VCaP (cell line): ENCODE data around the gene MBOAT2.

Experiments used
- H3K27ac ChIP-seq: fragments of 450-650 bp; 2 replicates; pipeline ENCODE4 v1.5.1; 2017
- TF ChIP-seq, protein P1 (sequence below): fragments of 450-650 bp; conservative IDR thresholded peaks from 2 replicates; pipeline ENCODE4 v1.5.1; 2017; ENCODE audit warnings: mild to moderate bottlenecking, moderate library complexity

MBOAT2 gene

DNA sequence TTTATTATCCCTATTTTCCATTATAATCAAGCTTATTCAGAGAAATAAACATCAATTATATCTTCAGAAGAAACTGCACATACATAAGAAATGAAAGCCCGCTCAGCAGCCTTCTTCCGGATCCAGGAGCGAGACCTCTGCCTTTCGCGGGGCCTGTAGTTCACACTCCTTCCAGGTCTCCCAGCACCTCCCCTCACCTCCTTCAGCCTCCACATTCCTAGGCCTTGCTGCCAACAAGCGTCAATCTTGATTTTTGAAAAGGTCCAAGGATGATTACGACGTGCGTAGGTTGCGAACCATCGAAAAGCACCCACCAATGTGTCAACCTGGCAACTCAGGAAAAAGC, 165.7 kb downstream of the MBOAT2 start:
- TF ChIP-seq, protein P1, sequence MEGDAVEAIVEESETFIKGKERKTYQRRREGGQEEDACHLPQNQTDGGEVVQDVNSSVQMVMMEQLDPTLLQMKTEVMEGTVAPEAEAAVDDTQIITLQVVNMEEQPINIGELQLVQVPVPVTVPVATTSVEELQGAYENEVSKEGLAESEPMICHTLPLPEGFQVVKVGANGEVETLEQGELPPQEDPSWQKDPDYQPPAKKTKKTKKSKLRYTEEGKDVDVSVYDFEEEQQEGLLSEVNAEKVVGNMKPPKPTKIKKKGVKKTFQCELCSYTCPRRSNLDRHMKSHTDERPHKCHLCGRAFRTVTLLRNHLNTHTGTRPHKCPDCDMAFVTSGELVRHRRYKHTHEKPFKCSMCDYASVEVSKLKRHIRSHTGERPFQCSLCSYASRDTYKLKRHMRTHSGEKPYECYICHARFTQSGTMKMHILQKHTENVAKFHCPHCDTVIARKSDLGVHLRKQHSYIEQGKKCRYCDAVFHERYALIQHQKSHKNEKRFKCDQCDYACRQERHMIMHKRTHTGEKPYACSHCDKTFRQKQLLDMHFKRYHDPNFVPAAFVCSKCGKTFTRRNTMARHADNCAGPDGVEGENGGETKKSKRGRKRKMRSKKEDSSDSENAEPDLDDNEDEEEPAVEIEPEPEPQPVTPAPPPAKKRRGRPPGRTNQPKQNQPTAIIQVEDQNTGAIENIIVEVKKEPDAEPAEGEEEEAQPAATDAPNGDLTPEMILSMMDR, result no peak
- peak overlapping the region; percentile 72 for H3K27ac ChIP-seq

- TF ChIP-seq, protein P1, result no peak
Measured at GRCh38 chr2:8836971-8837794, 166.3 kb downstream of the MBOAT2 start, which contains the start of gene KIDINS220. TSS of gene KIDINS220 (minus strand) at chr2:8837613. CDS start at chr2:8827093, 10,520 bp downstream.

GRCh38 chr2:8835279-8835678, 168.2 kb downstream of the MBOAT2 start:
- TF ChIP-seq, protein P1, result no peak
- H3K27ac ChIP-seq, result no peak overlapping the region

More at GRCh38 chr2:8836971-8837794, 166.3 kb downstream of the MBOAT2 start, which contains the start of gene KIDINS220:
- H3K27ac ChIP-seq, result peak within 1 kb of the TSS; percentile 72

DNA sequence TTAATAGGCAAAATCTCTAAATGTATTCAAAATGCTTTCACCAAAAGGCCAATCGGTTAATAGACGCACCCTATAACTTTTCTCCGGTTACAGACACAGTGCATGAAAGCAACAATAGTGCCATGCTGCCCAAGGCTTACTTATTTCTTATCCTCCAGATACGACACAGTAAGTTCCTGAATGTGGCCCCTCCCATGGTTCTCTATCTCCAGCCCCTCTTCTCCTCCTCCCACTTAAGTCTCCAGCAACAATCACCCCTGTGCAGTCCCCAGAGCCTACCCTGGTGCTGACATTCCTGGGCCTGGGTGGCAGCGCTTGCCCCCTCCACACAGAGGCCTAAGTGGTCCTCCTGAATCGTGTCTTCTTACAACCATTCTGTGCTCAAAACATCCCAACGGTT, 169.6 kb downstream of the MBOAT2 start:
- no peak overlapping the region for H3K27ac ChIP-seq
- TF ChIP-seq, protein P1, result no peak

GRCh38 chr2:8831516-8831915, 172.0 kb downstream of the MBOAT2 start:
- TF ChIP-seq, protein P1, result no peak
- no peak overlapping the region for H3K27ac ChIP-seq

DNA sequence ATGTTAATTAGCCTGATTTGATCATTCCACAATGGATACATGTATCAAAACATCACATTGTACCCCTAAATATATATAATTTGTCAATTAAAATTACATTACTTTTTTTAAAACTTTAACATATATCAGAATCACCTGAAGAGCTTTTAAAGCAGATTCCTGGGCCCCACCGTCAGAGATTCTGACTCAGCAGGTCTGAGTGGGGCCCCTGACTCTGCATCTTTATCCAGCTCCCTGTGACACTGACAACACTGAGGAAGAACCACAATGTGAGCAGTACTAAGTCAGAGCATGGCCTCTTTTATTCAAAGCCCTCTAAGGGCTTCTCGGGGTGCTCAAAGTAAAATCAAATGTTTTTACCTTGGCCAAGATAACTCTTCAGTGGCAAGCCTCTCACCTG, 175.8 kb downstream of the MBOAT2 start:
- TF ChIP-seq, protein P1, result no peak
- H3K27ac ChIP-seq, result no peak overlapping the region

DNA sequence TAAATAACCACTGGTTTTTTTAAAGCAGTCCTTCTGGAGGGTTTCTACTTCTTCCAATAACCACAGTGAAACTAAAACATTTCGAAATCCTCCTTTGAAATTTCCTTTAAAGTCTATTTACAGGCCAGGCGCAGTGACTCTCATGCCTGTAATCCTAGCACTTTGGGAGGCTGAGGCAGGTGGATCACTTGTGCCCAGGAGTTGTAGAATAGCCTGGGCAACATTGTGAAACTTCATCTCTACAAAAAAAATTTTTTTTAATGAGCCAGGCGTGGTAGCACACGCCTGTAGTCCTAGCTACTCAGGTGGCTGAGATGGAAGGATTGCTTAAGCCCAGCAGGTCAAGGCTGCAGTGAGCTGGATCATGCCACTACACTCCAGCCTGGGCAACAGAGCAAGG, 181.3 kb downstream of the MBOAT2 start:
- TF ChIP-seq, protein P1, result no peak

More for the DNA sequence above, 181.3 kb downstream of the MBOAT2 start:
- H3K27ac ChIP-seq, result no peak overlapping the region
